COLO829 (cell line): ENCODE data around the gene VAPB.
A peak's percentile ranks its signal among the peaks of the same experiment; 100 is the strongest.

Experiments
- DNase-seq: peaks from one replicate; pipeline ENCODE4 v3.0.0; 2012; ENCODE audit warnings: low spot score

VAPB gene

GRCh38 chr20:58435237-58435636 lies 46.2 kb downstream of the VAPB start:
- DNase-seq: no peak

- DNase-seq: no peak
These were observed 48.0 kb downstream of the VAPB start for GRCh38 chr20:58436868-58437645.

- peak; percentile 63 for DNase-seq
These were observed 50.2 kb downstream of the VAPB start for GRCh38 chr20:58438970-58439808.

- peak; percentile 60 for DNase-seq
These were observed 51.2 kb downstream of the VAPB start for GRCh38 chr20:58440021-58440767.

- no peak for DNase-seq
These were observed 52.7 kb downstream of the VAPB start for GRCh38 chr20:58441723-58442122.

GRCh38 chr20:58444746-58445255 lies 55.8 kb downstream of the VAPB start:
- no peak for DNase-seq

GRCh38 chr20:58446264-58446959 lies 57.4 kb downstream of the VAPB start:
- DNase-seq: no peak

- no peak for DNase-seq
These were observed 57.9 kb downstream of the VAPB start for GRCh38 chr20:58446960-58447265.

GRCh38 chr20:58447511-58448391 lies 58.7 kb downstream of the VAPB start:
- DNase-seq: peak; percentile 63

- DNase-seq: no peak
These were observed 59.9 kb downstream of the VAPB start for GRCh38 chr20:58448958-58449357.

- no peak for DNase-seq
These were observed 60.7 kb downstream of the VAPB start for GRCh38 chr20:58449681-58450221.

GRCh38 chr20:58450254-58450653 lies 61.2 kb downstream of the VAPB start:
- no peak for DNase-seq

GRCh38 chr20:58452667-58453255 lies 63.7 kb downstream of the VAPB start:
- no peak for DNase-seq

GRCh38 chr20:58453391-58453790 lies 64.4 kb downstream of the VAPB start:
- DNase-seq: no peak

GRCh38 chr20:58454460-58454859 lies 65.4 kb downstream of the VAPB start:
- no peak for DNase-seq

GRCh38 chr20:58457083-58457695 lies 68.2 kb downstream of the VAPB start:
- no peak for DNase-seq

- DNase-seq: no peak
These were observed 69.5 kb downstream of the VAPB start for GRCh38 chr20:58458342-58459057.

GRCh38 chr20:58459058-58459750 lies 70.2 kb downstream of the VAPB start:
- DNase-seq: no peak
